Mononuclear cell (primary cell): ENCODE measurements around the gene CLEC14A. TPM values are rescaled to one million over a fixed set of nuclear protein-coding genes. Genes with fewer than 3 reads are reported as not detected.

Experiments used
- H3K27me3 ChIP-seq: 2 replicates; pipeline ENCODE4 v1.6.0; 2011; ENCODE audit warnings: low read length, control low read depth; ENCODE audit not compliant: insufficient read depth
- H3K4me1 ChIP-seq: 2 replicates; pipeline ENCODE4 v1.5.1; 2011; ENCODE audit warnings: mild to moderate bottlenecking, low read length, control low read depth; ENCODE audit not compliant: insufficient read depth
- H3K4me3 ChIP-seq: 2 replicates; pipeline ENCODE4 v1.5.1; 2011; ENCODE audit warnings: mild to moderate bottlenecking, low read length, moderate library complexity
- H3K9me3 ChIP-seq: 2 replicates; pipeline ENCODE4 v1.5.1; 2011; ENCODE audit warnings: low read depth, mild to moderate bottlenecking, control low read depth, low read length
- total RNA-seq: library from RNA; depleted of rRNA; stranded (reverse); fragments of >200 nt; gene quantifications from one replicate; pipeline ENCODE4 v1.2.3, GENCODE V29; 2012

CLEC14A gene
- total RNA-seq, 1 donor: not detected

- Histone ChIP-seq H3K4me1 (no peaks in the 10 kb centered on the region), H3K9me3 (no peaks in the 10 kb centered on the region), H3K27me3 (peaks cover 48% of the 10 kb centered on the region), H3K4me3 (no peak overlapping the region)
Observed at GRCh38 chr14:38256533-38256840, 594 bp upstream of the CLEC14A start.

GRCh38 chr14:38255408-38255672, 553 bp downstream of the CLEC14A start:
- peaks cover 48% of the 10 kb centered on the region for H3K27me3 ChIP-seq
- H3K4me3 ChIP-seq: no peak overlapping the region
- no peaks in the 10 kb centered on the region for H3K4me1 ChIP-seq
- H3K9me3 ChIP-seq: no peaks in the 10 kb centered on the region

- no peak overlapping the region for H3K4me3 ChIP-seq
- no peaks in the 10 kb centered on the region for H3K9me3 ChIP-seq
- peaks cover 48% of the 10 kb centered on the region for H3K27me3 ChIP-seq
- H3K4me1 ChIP-seq: no peaks in the 10 kb centered on the region
Observed at GRCh38 chr14:38254571-38255407, 1.1 kb downstream of the CLEC14A start.

- Histone ChIP-seq H3K4me3 (no peak overlapping the region), H3K4me1 (no peaks in the 10 kb centered on the region), H3K27me3 (peaks cover 46% of the 10 kb centered on the region), H3K9me3 (no peaks in the 10 kb centered on the region)
Observed at GRCh38 chr14:38253676-38254075, 2.2 kb downstream of the CLEC14A start.

- Histone ChIP-seq H3K27me3 (peaks cover 41% of the 10 kb centered on the region), H3K4me3 (no peak overlapping the region), H3K4me1 (no peaks in the 10 kb centered on the region), H3K9me3 (no peaks in the 10 kb centered on the region)
Observed at GRCh38 chr14:38252066-38252710, 3.7 kb downstream of the CLEC14A start.

- Histone ChIP-seq H3K27me3 (peaks cover 23% of the 10 kb centered on the region), H3K4me1 (no peaks in the 10 kb centered on the region), H3K9me3 (no peaks in the 10 kb centered on the region), H3K4me3 (no peak overlapping the region)
Observed at GRCh38 chr14:38250331-38250730, 5.6 kb downstream of the CLEC14A start.

GRCh38 chr14:38248321-38249028, 7.4 kb downstream of the CLEC14A start:
- peaks cover 6% of the 10 kb centered on the region for H3K27me3 ChIP-seq
- H3K4me1 ChIP-seq: no peaks in the 10 kb centered on the region
- H3K4me3 ChIP-seq: no peak overlapping the region
- H3K9me3 ChIP-seq: no peaks in the 10 kb centered on the region

GRCh38 chr14:38243696-38244240, 12.1 kb downstream of the CLEC14A start:
- no peaks in the 10 kb centered on the region for H3K9me3 ChIP-seq
- H3K4me3 ChIP-seq: no peak overlapping the region
- H3K27me3 ChIP-seq: no peaks in the 10 kb centered on the region
- H3K4me1 ChIP-seq: no peaks in the 10 kb centered on the region

GRCh38 chr14:38238878-38239277, 17.0 kb downstream of the CLEC14A start:
- Histone ChIP-seq H3K4me1 (no peaks in the 10 kb centered on the region), H3K9me3 (no peaks in the 10 kb centered on the region), H3K27me3 (no peaks in the 10 kb centered on the region), H3K4me3 (no peak overlapping the region)

GRCh38 chr14:38238332-38238731, 17.6 kb downstream of the CLEC14A start:
- H3K9me3 ChIP-seq: no peaks in the 10 kb centered on the region
- H3K27me3 ChIP-seq: no peaks in the 10 kb centered on the region
- H3K4me3 ChIP-seq: no peak overlapping the region
- no peaks in the 10 kb centered on the region for H3K4me1 ChIP-seq

GRCh38 chr14:38233218-38233617, 22.7 kb downstream of the CLEC14A start:
- H3K4me3 ChIP-seq: no peak overlapping the region
- no peaks in the 10 kb centered on the region for H3K27me3 ChIP-seq
- no peaks in the 10 kb centered on the region for H3K4me1 ChIP-seq
- H3K9me3 ChIP-seq: no peaks in the 10 kb centered on the region

- H3K27me3 ChIP-seq: no peaks in the 10 kb centered on the region
- no peaks in the 10 kb centered on the region for H3K4me1 ChIP-seq
- H3K9me3 ChIP-seq: no peaks in the 10 kb centered on the region
- no peak overlapping the region for H3K4me3 ChIP-seq
Observed at GRCh38 chr14:38226366-38226765, 29.5 kb downstream of the CLEC14A start.

- no peaks in the 10 kb centered on the region for H3K9me3 ChIP-seq
- H3K4me3 ChIP-seq: no peak overlapping the region
- H3K27me3 ChIP-seq: no peaks in the 10 kb centered on the region
- H3K4me1 ChIP-seq: no peaks in the 10 kb centered on the region
Observed at GRCh38 chr14:38225946-38226345, 29.9 kb downstream of the CLEC14A start.

GRCh38 chr14:38224338-38224737, 31.6 kb downstream of the CLEC14A start:
- H3K4me3 ChIP-seq: no peak overlapping the region

GRCh38 chr14:38221077-38221476, 34.8 kb downstream of the CLEC14A start:
- Histone ChIP-seq H3K9me3 (no peaks in the 10 kb centered on the region), H3K4me1 (no peaks in the 10 kb centered on the region), H3K27me3 (no peaks in the 10 kb centered on the region), H3K4me3 (no peak overlapping the region)

More at GRCh38 chr14:38224338-38224737, 31.6 kb downstream of the CLEC14A start:
- H3K27me3 ChIP-seq: no peaks in the 10 kb centered on the region
- no peaks in the 10 kb centered on the region for H3K9me3 ChIP-seq
- no peaks in the 10 kb centered on the region for H3K4me1 ChIP-seq
